Measurements from ENCODE around the gene KDM2B.

KDM2B gene

DNA sequence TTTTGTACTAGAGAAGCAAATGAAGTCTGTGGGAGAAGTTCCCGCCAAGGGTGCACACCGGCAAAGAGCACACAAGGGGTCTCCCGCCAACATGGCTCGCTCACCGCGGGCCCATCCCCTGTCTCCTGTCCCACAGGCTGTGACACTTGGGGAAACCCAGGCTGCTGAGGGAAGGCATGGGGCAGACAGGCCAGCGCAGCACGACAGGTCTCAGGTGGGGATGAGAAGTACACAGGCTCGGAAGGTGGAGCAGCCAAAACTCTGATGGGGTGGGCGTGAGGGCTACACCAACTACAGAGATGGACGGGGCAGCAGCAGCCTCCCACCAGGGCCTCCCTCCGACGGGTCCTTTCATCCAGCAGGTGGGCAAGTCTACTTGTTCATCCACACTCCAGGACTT, 116.5 kb downstream of the KDM2B start:
- Mint-ChIP-seq H3K27me3 (no peaks in the 10 kb centered on the region), H3K4me3 (peak overlapping the region; percentile 56), H3K36me3 (no peaks in the 10 kb centered on the region), H3K9me3 (ENCODE audit: low read depth) (no peaks in the 10 kb centered on the region), H3K4me1 (ENCODE audit: low read depth) (peaks cover 42% of the 10 kb centered on the region), H3K27ac (no peak overlapping the region)

DNA sequence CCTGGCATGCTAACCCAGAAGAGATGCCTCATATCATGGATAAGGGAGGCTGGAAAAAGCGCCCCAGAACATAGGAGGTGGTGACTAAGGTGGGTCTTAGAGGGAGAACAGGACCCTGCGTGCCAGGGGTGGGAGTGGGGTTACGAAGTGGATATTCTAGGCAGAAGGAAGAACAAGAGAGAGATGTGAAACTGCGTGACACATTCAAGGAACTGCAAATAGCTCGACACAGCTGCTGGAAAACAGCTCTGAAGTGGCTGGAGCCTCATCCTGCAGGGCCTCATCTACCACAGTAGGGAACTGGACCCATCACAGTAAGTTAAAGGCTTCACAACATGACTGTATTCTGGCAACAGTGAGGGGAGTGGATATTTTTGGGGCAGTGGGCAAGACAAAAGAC, 119.8 kb downstream of the KDM2B start:
- no peaks in the 10 kb centered on the region for H3K27me3 Mint-ChIP-seq
- no peaks in the 10 kb centered on the region for H3K9me3 Mint-ChIP-seq (ENCODE audit: low read depth)
- no peak overlapping the region for H3K27ac Mint-ChIP-seq
- H3K4me1 Mint-ChIP-seq (ENCODE audit: low read depth), result peaks cover 56% of the 10 kb centered on the region
- H3K36me3 Mint-ChIP-seq, result no peaks in the 10 kb centered on the region
- peak overlapping the region; percentile 5 for H3K4me3 Mint-ChIP-seq

DNA sequence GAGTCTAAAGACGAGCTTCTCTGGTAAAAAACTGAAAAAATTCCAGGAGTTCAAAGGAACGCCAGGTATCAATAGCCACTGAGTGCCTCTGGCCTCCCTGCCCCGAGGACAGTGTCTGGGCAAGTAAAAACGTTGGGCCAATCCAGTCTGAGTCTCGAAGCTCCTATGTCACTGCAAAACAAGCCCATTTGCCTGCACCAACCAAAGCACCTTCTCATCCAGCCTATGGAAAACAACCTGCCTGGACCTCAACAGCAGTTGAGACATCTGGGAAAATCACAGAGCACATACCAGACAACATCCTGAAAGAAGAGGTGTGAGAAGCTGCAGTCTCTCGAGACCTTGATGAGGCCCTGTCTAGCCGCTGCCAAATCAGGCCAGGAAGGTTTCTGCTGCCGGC, 124.3 kb downstream of the KDM2B start:
- peaks cover 48% of the 10 kb centered on the region for H3K4me1 Mint-ChIP-seq (ENCODE audit: low read depth)
- no peak overlapping the region for H3K4me3 Mint-ChIP-seq
- no peak overlapping the region for H3K27ac Mint-ChIP-seq
- H3K36me3 Mint-ChIP-seq, result peaks cover 3% of the 10 kb centered on the region
- no peaks in the 10 kb centered on the region for H3K9me3 Mint-ChIP-seq (ENCODE audit: low read depth)
- H3K27me3 Mint-ChIP-seq, result no peaks in the 10 kb centered on the region

DNA sequence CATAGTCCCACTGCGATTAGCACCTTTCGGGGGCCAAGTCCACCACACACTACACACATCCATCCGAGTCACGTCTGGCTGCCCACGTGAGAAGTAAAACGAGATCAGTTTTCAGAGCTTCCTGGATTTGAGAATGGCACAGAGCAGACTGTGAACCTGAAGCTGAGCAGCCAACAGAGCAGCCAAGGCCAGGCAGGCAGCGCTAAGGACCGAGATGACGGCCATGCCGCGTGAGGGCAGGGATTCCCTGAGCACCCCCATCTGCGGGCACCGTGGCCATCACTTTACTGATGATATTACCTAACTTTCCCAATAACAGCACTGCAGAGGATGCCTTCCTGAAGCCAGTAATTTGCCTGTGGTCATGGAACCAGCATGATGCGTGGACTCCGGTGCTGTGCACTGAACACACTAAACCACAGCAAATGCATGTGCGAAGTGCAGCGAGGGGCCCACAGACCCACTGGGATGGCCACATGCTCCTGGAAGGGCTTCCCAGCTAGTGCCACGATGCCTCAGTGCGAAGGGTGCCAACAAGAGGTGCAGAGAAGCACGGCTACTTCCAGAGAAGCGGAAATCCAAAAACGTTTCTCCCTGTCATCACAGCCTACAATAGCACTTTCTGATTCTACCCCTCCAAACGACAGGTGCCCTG, 124.9 kb downstream of the KDM2B start:
- peaks cover 46% of the 10 kb centered on the region for H3K4me1 Mint-ChIP-seq (ENCODE audit: low read depth)

DNA sequence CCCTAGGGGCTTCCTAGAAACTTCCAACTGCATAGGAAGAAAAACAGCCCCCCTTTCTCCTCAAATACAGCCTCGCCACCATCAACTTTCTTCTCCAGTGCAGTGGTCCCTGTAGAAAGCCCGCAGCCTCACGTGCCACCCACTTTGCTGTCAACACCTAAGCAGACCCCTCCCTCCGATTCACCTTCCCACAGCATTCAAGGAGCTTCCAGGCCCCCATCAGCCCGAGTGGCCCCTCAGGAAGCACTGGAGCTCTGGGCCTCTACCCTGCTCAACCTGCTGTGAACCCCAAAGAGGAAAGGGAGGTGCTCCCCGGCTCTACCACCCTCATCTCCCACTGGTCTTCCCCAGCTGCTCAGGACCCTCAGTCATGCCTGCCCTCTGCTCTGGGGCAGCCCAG, 125.9 kb downstream of the KDM2B start:
- Mint-ChIP-seq H3K4me1 (ENCODE audit: low read depth) (peaks cover 38% of the 10 kb centered on the region), H3K36me3 (peaks cover 3% of the 10 kb centered on the region), H3K27me3 (no peaks in the 10 kb centered on the region), H3K9me3 (ENCODE audit: low read depth) (no peaks in the 10 kb centered on the region), H3K27ac (peak overlapping the region; percentile 46), H3K4me3 (no peak overlapping the region)

More for the DNA sequence above, 124.9 kb downstream of the KDM2B start:
- no peaks in the 10 kb centered on the region for H3K27me3 Mint-ChIP-seq
- no peaks in the 10 kb centered on the region for H3K9me3 Mint-ChIP-seq (ENCODE audit: low read depth)
- H3K4me3 Mint-ChIP-seq, result no peak overlapping the region
- peaks cover 3% of the 10 kb centered on the region for H3K36me3 Mint-ChIP-seq
- no peak overlapping the region for H3K27ac Mint-ChIP-seq

DNA sequence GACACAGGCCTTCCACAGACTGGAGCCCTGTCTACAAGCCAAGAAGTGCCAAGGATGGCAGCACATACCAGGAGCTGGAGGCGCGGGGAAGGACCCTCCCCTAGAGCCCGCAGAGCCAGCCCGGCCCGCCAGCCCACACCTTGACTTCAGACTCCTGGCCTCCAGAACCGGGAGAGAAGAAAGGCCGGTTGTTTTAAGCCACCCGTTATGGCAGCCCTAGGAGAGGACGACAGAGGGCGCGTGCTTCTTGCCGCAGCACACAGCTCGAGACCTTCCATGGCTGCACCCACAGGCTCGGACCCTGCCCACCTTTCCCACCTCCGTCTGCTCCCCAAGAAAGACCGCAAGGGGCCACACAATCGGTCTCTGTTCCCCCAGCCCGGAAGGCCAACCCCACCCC, 127.2 kb downstream of the KDM2B start:
- H3K4me3 Mint-ChIP-seq, result no peak overlapping the region
- peaks cover 3% of the 10 kb centered on the region for H3K36me3 Mint-ChIP-seq
- no peaks in the 10 kb centered on the region for H3K9me3 Mint-ChIP-seq (ENCODE audit: low read depth)
- H3K4me1 Mint-ChIP-seq (ENCODE audit: low read depth), result peaks cover 35% of the 10 kb centered on the region
- H3K27me3 Mint-ChIP-seq, result no peaks in the 10 kb centered on the region
- no peak overlapping the region for H3K27ac Mint-ChIP-seq

DNA sequence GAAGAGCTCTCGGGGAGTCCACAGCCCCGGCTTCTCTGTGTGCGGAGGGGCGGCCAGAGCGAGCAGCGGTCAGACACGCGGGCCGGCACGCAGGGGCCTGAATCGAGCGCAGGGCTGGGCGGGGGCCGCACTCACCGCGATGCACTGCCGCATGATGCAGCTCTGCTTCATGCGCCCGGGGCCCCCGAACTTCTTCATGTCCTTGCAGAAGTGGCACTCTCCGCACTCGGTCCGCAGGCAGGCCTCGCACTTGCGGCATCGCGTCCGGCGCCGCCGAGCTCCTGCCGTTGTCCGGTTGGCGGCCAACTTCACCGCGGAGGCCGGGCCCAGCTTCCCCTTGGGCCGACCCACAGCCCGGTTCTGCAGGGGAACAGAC, 127.8 kb downstream of the KDM2B start:
- no peaks in the 10 kb centered on the region for H3K27me3 Mint-ChIP-seq
- H3K4me1 Mint-ChIP-seq (ENCODE audit: low read depth), result peaks cover 35% of the 10 kb centered on the region
- no peak overlapping the region for H3K27ac Mint-ChIP-seq
- H3K4me3 Mint-ChIP-seq, result no peak overlapping the region
- no peaks in the 10 kb centered on the region for H3K9me3 Mint-ChIP-seq (ENCODE audit: low read depth)
- peaks cover 3% of the 10 kb centered on the region for H3K36me3 Mint-ChIP-seq

DNA sequence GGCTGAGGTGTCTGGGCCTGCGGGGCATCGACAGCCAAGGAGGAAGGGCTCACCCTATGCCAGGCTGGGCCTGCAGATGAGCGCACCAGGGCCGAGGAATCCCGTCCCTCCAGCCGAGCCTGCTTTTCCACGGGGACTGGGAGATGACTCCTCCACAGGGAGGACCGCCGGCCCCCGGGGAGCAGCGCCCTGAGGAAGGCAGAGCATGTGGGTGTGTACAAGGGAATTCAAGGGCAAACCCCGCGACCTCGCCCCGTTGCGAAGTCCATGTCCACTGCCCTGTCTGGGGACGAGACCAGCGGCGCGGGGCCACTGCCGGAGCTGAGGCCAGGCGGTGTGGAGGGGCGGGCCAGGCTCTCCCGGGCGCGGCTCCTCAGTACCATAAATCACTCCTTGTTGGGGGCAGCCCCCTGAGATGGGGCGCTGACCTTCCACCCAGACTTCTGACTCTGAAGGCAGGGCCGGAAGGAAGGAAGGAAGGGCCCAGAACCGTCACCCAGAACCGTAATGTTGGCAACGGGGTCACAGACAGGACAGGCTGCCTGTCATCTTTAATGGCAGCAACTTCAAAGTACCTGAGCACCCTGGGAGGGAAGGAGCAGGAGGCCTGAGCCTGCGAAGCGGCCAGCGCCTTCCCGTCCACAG, 128.4 kb downstream of the KDM2B start:
- Mint-ChIP-seq H3K27ac (no peak overlapping the region), H3K4me1 (ENCODE audit: low read depth) (peaks cover 30% of the 10 kb centered on the region), H3K9me3 (ENCODE audit: low read depth) (no peaks in the 10 kb centered on the region), H3K27me3 (no peaks in the 10 kb centered on the region), H3K36me3 (peaks cover 3% of the 10 kb centered on the region), H3K4me3 (no peak overlapping the region)

DNA sequence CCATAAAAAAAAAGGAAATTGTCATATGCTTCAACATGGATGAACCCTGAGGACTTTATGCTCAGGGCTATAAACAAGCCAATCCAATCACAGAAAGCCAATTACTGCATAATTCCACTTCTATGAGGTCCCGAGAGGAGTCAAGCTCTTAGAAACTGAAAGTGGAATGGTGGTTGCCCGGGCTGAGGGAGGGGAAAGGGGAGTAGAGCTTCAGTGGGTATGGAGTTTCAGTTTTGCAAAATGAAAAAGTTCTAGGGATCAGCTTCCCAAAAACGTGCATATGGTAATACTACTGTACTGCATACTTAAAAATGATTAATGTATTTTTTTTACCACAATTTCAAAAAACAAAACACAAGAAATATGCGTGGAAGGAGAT, 128.9 kb downstream of the KDM2B start:
- peaks cover 27% of the 10 kb centered on the region for H3K4me1 Mint-ChIP-seq (ENCODE audit: low read depth)

DNA sequence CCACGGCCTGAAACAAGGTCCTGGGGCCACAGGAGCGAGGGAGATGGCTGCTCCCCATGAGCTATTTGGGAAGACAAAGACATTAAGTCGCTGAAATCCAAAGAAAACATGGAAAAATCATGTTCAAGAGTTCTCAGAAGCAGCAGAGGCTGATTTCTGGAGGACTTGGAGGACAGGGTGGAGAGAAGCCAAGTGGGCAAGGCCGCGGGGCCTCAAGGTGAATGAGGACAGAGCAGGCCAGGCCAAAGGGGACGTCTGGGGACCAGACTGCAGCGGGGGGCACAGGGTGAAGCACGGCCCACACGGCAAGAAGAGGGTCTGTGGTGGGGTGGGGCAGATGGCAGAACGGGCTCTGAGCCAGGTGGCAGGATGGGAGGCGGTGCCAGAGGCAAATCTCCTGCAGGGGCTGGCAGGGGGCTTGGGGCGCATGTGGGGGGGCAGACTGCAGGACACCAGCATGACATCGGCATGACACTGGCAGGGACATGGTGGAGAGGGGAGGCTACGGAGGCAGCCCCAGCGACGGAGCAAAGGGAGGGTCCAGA, 132.0 kb downstream of the KDM2B start:
- Mint-ChIP-seq H3K36me3 (peaks cover 3% of the 10 kb centered on the region), H3K4me3 (no peak overlapping the region), H3K4me1 (ENCODE audit: low read depth) (peaks cover 12% of the 10 kb centered on the region), H3K9me3 (ENCODE audit: low read depth) (no peaks in the 10 kb centered on the region), H3K27me3 (no peaks in the 10 kb centered on the region), H3K27ac (no peak overlapping the region)

More for the DNA sequence above, 128.9 kb downstream of the KDM2B start:
- Mint-ChIP-seq H3K9me3 (ENCODE audit: low read depth) (no peaks in the 10 kb centered on the region), H3K27ac (no peak overlapping the region), H3K27me3 (no peaks in the 10 kb centered on the region), H3K36me3 (peaks cover 3% of the 10 kb centered on the region), H3K4me3 (no peak overlapping the region)

DNA sequence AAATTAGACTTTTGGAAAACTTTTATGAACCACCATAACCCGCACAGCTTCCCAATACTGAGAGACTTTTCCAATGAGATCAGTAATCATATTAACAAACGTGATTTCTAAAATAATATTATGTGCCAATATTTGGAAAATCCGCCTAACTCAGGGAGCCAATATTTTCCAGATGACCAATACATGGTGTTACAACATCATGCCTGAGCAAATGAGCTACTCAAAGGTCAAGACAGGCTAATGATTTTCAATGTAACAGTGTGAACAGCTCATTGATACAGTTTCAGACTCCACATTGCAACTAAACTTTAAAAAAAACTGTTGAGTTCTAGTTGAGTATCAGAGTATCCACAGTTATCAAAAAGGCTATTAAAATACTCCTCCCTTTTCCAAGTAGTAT, 134.1 kb downstream of the KDM2B start:
- Mint-ChIP-seq H3K36me3 (no peaks in the 10 kb centered on the region), H3K27me3 (no peaks in the 10 kb centered on the region), H3K27ac (peak overlapping the region; percentile 58), H3K9me3 (ENCODE audit: low read depth) (no peaks in the 10 kb centered on the region), H3K4me3 (no peak overlapping the region), H3K4me1 (ENCODE audit: low read depth) (peaks cover 9% of the 10 kb centered on the region)

DNA sequence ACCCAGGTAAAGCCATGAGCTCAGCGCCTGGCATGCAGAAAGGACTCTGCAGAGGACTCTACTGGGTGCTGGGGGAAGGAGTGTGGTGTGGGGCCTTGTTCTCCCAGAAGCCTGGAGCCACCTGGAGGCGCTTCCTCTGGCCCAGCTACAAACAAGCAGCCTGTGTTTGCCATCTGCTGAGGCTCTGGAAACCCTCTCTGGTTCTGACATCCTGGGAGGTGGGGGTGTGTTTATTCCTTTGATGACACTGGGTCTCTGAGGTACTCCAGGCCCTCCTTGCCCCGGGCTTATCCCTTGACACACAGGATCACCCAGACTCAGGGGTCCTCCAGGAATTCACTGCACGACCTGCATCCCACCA, 136.0 kb downstream of the KDM2B start:
- Mint-ChIP-seq H3K27me3 (no peaks in the 10 kb centered on the region), H3K4me1 (ENCODE audit: low read depth) (peaks cover 4% of the 10 kb centered on the region), H3K36me3 (no peaks in the 10 kb centered on the region), H3K27ac (no peak overlapping the region), H3K4me3 (no peak overlapping the region), H3K9me3 (ENCODE audit: low read depth) (no peaks in the 10 kb centered on the region)

DNA sequence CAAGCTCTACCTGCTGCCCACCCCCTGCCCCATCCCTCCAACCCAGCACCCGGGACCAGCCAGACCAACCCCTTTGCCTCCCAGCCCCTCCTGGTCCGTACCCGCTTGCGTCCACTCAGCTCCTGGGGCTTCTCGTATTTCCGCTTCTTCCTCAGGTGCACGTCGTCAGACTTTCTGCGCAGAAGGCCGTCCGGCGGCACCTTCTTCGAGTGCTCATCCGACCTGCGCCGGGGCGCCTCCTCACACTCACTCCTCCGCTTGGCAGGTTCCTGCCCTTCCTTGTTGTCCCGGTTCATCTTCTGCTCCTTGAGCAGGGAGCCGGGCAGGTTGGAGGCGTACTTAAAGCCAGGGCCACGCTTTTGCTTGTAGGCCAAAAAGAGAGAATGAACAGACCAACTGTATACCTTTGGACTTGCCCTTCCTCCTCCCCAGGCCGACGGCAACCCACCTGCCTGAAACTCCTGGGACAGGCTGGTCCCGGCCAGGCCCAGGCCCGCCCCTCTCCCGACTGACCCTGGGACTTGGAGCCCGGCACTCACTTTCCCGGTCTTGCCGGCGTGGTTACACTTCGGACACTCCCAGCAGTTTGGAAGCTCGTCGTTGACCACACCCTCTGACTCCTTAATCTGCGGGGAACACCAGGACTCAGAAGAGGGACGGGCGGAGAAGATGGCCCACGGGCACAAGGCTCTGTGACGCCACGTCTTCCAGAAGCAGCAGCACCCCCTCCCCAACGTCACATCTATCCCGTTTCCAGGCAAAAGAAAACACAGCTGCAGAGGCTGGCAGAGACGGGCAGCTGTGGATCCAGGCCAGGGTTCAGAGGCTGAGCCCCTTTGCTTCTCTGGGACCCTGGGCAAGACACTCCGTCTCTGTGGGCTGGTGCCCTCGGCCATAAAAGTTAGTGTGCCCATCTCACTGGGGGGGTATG, 136.6 kb downstream of the KDM2B start:
- Mint-ChIP-seq H3K4me3 (no peak overlapping the region), H3K9me3 (ENCODE audit: low read depth) (no peaks in the 10 kb centered on the region), H3K27ac (no peak overlapping the region), H3K4me1 (ENCODE audit: low read depth) (peaks cover 2% of the 10 kb centered on the region), H3K27me3 (no peaks in the 10 kb centered on the region), H3K36me3 (no peaks in the 10 kb centered on the region)

DNA sequence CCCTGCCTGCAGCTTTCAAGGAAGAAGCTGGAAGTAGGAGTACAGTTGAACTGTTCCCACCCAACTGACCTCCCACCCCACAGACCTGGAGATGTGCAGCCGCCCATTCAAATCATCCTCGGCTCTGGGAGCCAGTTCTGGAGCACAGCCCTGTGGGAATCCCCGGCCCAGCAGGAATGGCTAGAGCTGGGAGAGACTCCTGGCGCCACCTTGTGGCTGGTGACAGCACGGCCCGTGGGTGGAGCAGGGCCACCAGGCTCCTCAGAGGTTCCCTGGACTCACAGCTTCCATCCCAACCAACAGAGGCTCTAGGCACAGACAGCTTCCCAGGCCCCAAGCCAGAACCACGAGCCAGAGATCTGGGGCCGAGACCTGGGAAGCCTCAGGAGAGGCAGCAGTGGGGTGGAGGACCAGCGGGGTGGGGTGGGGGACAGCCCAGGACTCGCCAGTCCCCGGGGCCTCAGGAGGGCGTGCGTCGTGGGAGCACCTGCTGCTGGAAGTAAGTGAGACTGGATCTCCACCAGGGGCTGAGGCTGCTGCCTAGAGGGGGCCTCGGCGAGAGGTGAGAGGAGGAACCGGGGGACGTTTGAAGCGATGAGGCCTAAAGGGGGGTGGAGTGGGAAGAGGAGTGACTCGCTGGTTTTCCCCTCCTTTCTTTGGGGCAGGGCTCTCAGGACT, 137.5 kb downstream of the KDM2B start:
- no peaks in the 10 kb centered on the region for H3K36me3 Mint-ChIP-seq
- H3K4me3 Mint-ChIP-seq, result no peak overlapping the region
- no peaks in the 10 kb centered on the region for H3K27me3 Mint-ChIP-seq
- H3K27ac Mint-ChIP-seq, result no peak overlapping the region
- H3K4me1 Mint-ChIP-seq (ENCODE audit: low read depth), result peaks cover 2% of the 10 kb centered on the region
- no peaks in the 10 kb centered on the region for H3K9me3 Mint-ChIP-seq (ENCODE audit: low read depth)
